ENCODE measurements around the gene KRTAP10-1.
"Not testable (repeated sequence)": the region's sequence is repeated elsewhere in the genome, so short reads cannot be mapped to it uniquely, and the experiment has no call there.

KRTAP10-1 gene

DNA sequence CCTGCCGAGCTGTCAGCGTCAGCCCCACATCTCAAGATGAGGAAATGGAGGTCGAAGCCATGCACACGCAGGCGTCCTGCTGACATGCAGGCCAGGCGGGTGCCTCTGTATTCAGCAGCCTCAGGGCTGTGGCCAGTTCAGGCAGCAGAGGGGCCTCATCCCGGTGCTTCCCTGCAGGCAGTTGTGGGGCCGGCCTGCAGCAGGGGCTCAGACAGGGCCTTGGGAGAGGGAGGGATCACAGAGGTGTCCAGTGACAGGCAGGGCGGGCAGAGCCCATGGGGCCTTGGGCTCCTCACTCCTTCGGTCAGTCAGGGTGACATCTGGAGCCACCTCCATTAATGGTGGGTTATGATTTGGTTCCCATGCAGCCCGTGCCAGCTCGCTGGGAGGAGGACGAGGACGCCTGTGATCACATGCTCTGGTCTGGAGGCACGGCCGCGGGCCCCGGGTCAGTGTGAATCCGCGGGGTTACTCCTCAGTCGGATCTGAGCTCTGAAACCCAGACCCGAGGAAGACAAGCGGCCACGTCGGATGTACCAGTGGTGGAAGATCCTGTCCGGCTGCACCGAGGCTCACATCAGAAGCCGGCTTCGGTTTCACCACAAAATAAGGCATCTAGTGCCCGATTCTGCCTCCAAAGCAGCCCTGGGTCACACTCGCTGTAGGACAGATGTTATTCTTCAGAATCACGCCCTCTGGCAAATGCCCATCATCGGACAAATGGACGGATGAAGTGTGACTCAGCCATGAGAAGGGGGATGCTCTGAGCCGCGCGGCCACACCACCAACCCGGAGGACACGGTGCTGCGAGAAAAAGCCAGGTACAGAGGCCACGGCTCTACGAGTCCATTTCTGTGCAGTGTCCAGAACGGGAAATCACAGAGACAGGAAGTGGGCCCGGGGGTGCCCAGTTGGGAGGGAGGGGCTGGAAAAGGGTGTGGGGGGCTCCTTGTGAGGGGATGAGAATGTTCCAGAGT is 33.4 kb downstream of the KRTAP10-1 start:
- Histone ChIP-seq H3K9me2 (ENCODE audit: low read depth, low read length) (no peaks in the 10 kb centered on the region), H3K4me3 (ENCODE audit: low read depth, low read length, poor library complexity, severe bottlenecking) (no peak overlapping the region), H2AFZ (ENCODE audit: low read length) (no peak overlapping the region), H3K36me3 (ENCODE audit: insufficient read depth, low read length) (no peaks in the 10 kb centered on the region), H3K4me2 (ENCODE audit: low read length) (no peak overlapping the region), H3F3A (ENCODE audit: insufficient read depth, low read length) (no peaks in the 10 kb centered on the region), H3K9ac (ENCODE audit: low read length) (no peak overlapping the region), H3K79me2 (ENCODE audit: insufficient read depth, low read length) (no peaks in the 10 kb centered on the region), H3K9me3 (ENCODE audit: low read length) (no peaks in the 10 kb centered on the region), H3K27me3 (ENCODE audit: insufficient read depth, low read length) (no peaks in the 10 kb centered on the region; the same call in 1 of the 2 replicates), H3K4me1 (ENCODE audit: insufficient read depth, low read length, severe bottlenecking) (no peaks in the 10 kb centered on the region), H3K27ac (ENCODE audit: low read depth, low read length, poor library complexity, severe bottlenecking) (no peak overlapping the region), H4K20me1 (ENCODE audit: insufficient read depth, low read length) (no peaks in the 10 kb centered on the region)
- TF ChIP-seq, protein P1, sequence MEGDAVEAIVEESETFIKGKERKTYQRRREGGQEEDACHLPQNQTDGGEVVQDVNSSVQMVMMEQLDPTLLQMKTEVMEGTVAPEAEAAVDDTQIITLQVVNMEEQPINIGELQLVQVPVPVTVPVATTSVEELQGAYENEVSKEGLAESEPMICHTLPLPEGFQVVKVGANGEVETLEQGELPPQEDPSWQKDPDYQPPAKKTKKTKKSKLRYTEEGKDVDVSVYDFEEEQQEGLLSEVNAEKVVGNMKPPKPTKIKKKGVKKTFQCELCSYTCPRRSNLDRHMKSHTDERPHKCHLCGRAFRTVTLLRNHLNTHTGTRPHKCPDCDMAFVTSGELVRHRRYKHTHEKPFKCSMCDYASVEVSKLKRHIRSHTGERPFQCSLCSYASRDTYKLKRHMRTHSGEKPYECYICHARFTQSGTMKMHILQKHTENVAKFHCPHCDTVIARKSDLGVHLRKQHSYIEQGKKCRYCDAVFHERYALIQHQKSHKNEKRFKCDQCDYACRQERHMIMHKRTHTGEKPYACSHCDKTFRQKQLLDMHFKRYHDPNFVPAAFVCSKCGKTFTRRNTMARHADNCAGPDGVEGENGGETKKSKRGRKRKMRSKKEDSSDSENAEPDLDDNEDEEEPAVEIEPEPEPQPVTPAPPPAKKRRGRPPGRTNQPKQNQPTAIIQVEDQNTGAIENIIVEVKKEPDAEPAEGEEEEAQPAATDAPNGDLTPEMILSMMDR (IDR thresholded peaks at IDR 0.05; ENCODE audit: low read length), result no peak
- no peak for TF ChIP-seq EZH2 (IDR thresholded peaks at IDR 0.05; ENCODE audit: borderline replicate concordance, low read length)

DNA sequence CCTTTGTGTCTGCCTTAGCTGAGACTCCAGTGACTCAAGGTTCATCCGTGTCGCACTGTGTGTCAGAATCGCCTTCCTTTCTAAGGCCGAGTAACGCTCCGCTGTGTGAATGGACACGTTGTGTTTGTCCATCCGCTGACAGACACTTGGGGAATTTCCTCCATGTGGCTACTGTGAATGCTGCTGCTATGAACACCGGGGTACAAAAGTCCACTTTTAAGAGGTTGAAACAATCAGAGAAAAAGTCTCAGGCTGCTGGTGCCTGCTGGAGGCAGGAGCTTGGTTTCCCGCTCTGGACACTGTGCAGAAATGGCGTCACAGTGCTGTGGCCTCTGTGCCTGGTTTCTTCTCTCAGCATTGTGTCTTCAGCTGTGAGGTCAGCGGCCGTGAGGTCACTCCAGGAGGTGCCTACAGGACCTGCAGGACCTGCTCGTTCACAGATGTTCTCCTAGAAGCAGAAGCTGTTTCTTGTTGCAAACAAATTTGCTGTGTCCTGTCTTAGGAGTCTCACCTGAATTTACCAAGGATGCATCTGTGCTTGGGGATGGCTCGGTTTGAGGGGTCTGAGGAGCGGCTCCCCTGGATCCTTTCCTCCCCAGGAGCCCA is 34.2 kb downstream of the KRTAP10-1 start:
- H3K27me3 ChIP-seq (ENCODE audit: insufficient read depth, low read length), result no peaks in the 10 kb centered on the region; the same call in 1 of the 2 replicates
- no peak overlapping the region for H3K27ac ChIP-seq (ENCODE audit: low read depth, low read length, poor library complexity, severe bottlenecking)
- H4K20me1 ChIP-seq (ENCODE audit: insufficient read depth, low read length), result no peaks in the 10 kb centered on the region
- H3K79me2 ChIP-seq (ENCODE audit: insufficient read depth, low read length), result no peaks in the 10 kb centered on the region
- H3K36me3 ChIP-seq (ENCODE audit: insufficient read depth, low read length), result no peaks in the 10 kb centered on the region
- H3F3A ChIP-seq (ENCODE audit: insufficient read depth, low read length), result no peaks in the 10 kb centered on the region
- no peak overlapping the region for H3K9ac ChIP-seq (ENCODE audit: low read length)
- no peaks in the 10 kb centered on the region for H3K9me3 ChIP-seq (ENCODE audit: low read length)
- no peak overlapping the region for H2AFZ ChIP-seq (ENCODE audit: low read length)
- TF ChIP-seq EZH2 (IDR thresholded peaks at IDR 0.05; ENCODE audit: borderline replicate concordance, low read length), result no peak
- TF ChIP-seq, protein P1 (IDR thresholded peaks at IDR 0.05; ENCODE audit: low read length), result no peak
- no peak overlapping the region for H3K4me2 ChIP-seq (ENCODE audit: low read length)
- H3K4me1 ChIP-seq (ENCODE audit: insufficient read depth, low read length, severe bottlenecking), result no peaks in the 10 kb centered on the region
- no peak overlapping the region for H3K4me3 ChIP-seq (ENCODE audit: low read depth, low read length, poor library complexity, severe bottlenecking)
- H3K9me2 ChIP-seq (ENCODE audit: low read depth, low read length), result no peaks in the 10 kb centered on the region

DNA sequence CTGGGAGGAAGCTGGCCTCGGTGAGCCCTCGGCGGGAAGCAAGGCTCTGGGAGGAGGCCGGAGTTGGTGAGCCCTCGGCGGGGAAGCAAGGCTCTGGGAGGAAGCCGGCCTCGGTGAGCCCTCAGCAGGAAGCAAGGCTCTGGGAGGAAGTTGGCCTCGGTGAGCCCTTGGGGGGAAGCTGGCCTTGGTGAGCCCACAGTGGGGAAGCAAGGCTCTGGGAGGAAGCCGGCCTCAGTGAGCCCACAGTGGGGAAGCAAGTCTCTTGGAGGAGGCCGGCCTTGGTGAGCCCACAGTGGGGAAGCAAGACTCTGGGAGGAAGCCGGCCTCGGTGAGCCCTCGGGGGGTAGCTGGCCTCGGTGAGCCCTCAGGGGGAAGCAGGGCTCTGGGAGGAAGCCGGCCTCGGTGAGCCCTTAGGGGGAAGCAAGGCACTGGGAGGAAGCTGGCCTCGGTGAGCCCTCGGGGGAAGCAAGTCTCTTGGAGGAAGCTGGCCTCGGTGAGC is 36.0 kb downstream of the KRTAP10-1 start:
- no peak overlapping the region for H3K27ac ChIP-seq (ENCODE audit: low read depth, low read length, poor library complexity, severe bottlenecking)
- no peaks in the 10 kb centered on the region for H3K36me3 ChIP-seq (ENCODE audit: insufficient read depth, low read length)
- H2AFZ ChIP-seq (ENCODE audit: low read length), result no peak overlapping the region
- H3K4me1 ChIP-seq (ENCODE audit: insufficient read depth, low read length, severe bottlenecking), result no peaks in the 10 kb centered on the region
- no peaks in the 10 kb centered on the region for H3K9me2 ChIP-seq (ENCODE audit: low read depth, low read length)
- no peak overlapping the region for H3K9ac ChIP-seq (ENCODE audit: low read length)
- H3K4me2 ChIP-seq (ENCODE audit: low read length), result no peak overlapping the region
- no peaks in the 10 kb centered on the region for H3F3A ChIP-seq (ENCODE audit: insufficient read depth, low read length)
- H3K79me2 ChIP-seq (ENCODE audit: insufficient read depth, low read length), result no peaks in the 10 kb centered on the region
- H3K4me3 ChIP-seq (ENCODE audit: low read depth, low read length, poor library complexity, severe bottlenecking), result no peak overlapping the region
- no peak for TF ChIP-seq EZH2 (IDR thresholded peaks at IDR 0.05; ENCODE audit: borderline replicate concordance, low read length)
- TF ChIP-seq, protein P1 (IDR thresholded peaks at IDR 0.05; ENCODE audit: low read length), result no peak
- H3K9me3 ChIP-seq (ENCODE audit: low read length), result no peaks in the 10 kb centered on the region
- H4K20me1 ChIP-seq (ENCODE audit: insufficient read depth, low read length), result no peaks in the 10 kb centered on the region
- no peaks in the 10 kb centered on the region; the same call in 1 of the 2 replicates for H3K27me3 ChIP-seq (ENCODE audit: insufficient read depth, low read length)

DNA sequence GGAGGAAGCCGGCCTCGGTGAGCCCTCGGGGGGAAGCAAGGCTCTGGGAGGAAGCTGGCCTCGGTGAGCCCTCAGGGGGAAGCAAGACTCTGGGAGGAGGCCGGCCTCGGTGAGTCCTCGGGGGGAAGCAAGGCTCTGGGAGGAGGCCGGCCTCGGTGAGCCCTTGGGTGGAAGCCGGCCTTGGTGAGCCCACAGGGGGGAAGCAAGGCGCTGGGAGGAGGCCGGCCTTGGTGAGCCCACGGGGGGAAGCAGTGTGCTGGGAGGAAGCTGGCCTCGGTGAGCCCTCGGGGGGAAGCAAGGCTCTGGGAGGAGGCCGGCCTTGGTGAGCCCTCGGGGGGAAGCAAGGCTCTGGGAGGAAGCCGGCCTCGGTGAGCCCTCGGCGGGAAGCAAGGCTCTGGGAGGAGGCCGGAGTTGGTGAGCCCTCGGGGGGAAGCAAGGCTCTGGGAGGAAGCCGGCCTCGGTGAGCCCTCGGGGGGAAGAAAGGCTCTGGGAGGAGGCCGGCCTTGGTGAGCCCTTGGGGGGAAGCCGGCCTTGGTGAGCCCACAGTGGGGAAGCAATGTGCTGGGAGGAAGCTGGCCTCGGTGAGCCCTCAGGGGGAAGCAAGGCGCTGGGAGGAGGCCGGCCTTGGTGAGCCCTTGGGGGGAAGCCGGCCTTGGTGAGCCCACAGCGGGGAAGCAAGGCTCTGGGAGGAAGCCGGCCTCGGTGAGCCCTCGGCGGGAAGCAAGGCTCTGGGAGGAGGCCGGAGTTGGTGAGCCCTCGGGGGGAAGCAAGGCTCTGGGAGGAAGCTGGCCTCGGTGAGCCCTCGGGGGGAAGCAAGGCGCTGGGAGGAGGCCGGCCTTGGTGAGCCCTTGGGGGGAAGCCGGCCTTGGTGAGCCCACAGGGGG is 36.7 kb downstream of the KRTAP10-1 start:
- H3K36me3 ChIP-seq (ENCODE audit: insufficient read depth, low read length); H4K20me1 ChIP-seq (ENCODE audit: insufficient read depth, low read length); H3F3A ChIP-seq (ENCODE audit: insufficient read depth, low read length); H3K4me2 ChIP-seq (ENCODE audit: low read length); H2AFZ ChIP-seq (ENCODE audit: low read length); H3K9ac ChIP-seq (ENCODE audit: low read length); H3K27ac ChIP-seq (ENCODE audit: low read depth, low read length, poor library complexity, severe bottlenecking); H3K4me3 ChIP-seq (ENCODE audit: low read depth, low read length, poor library complexity, severe bottlenecking); H3K79me2 ChIP-seq (ENCODE audit: insufficient read depth, low read length); H3K4me1 ChIP-seq (ENCODE audit: insufficient read depth, low read length, severe bottlenecking); H3K27me3 ChIP-seq (ENCODE audit: insufficient read depth, low read length); H3K9me2 ChIP-seq (ENCODE audit: low read depth, low read length); H3K9me3 ChIP-seq (ENCODE audit: low read length): not testable (repeated sequence)

Measured in OCI-LY1 (cell line).